ENCODE data around the gene TET2. TPM values are rescaled to one million over a fixed set of nuclear protein-coding genes. Genes with fewer than 3 reads are reported as not detected.
A peak's percentile ranks its signal among the peaks of the same experiment; 100 is the strongest.

Gene TET2
- total and polyA plus RNA-seq, 2 of the 4 experiments (the other 2 are of a cell fraction) = 5.6 to 25.3 TPM

DNA sequence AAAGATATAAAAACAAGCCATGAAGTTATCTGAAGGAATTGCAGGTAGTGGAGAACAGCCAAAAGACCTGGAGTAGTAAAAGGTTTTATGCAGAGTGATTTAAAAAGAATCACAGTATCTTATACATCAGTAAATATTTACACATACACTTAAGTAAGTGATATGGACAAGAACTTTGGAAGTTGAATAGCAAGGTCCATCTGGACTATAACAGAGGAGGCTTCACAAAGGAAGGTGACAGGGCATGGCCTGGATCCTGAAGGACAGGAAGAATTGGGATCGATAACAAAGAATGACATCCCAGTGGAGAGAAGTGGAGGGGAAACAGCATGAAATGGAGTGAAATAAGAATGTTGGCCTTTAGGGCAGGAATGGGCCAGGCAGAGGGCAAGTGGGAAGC, 46.2 kb downstream of the TET2 start:
- peaks cover 17 to 34% of the 10 kb centered on the region in 2 experiments for H3K79me1 ChIP-seq (ENCODE audit: low read depth in 1 of 2, low read length in 2 of 2)
- H3K36me3 ChIP-seq (ENCODE audit: control insufficient read depth, insufficient read depth, low read length) = peaks cover 5% of the 10 kb centered on the region
- in situ Hi-C loops (cut with MboI; ENCODE audit: low sequenced_read_pairs) = no loop called here
- H3K14ac ChIP-seq (replicated peaks; ENCODE audit: low read depth, low read length) = 0 out of 2 replicates have a peak overlapping the region, but pooled peaks have one; percentile 9
- H2AK9ac ChIP-seq (replicated peaks; ENCODE audit: low read depth, low read length, poor library complexity) = no peak overlapping the region
- TF ChIP-seq MXI1 (IDR thresholded peaks at IDR 0.05; ENCODE audit: borderline replicate concordance, low read depth, low read length) = no peak
- no peak for TF ChIP-seq NFE2L2 (IDR thresholded peaks at IDR 0.05; ENCODE audit: low read depth, low read length)
- TF ChIP-seq RAD21 (IDR thresholded peaks at IDR 0.05; ENCODE audit: low read length) = no peak
- TF ChIP-seq, protein P1, sequence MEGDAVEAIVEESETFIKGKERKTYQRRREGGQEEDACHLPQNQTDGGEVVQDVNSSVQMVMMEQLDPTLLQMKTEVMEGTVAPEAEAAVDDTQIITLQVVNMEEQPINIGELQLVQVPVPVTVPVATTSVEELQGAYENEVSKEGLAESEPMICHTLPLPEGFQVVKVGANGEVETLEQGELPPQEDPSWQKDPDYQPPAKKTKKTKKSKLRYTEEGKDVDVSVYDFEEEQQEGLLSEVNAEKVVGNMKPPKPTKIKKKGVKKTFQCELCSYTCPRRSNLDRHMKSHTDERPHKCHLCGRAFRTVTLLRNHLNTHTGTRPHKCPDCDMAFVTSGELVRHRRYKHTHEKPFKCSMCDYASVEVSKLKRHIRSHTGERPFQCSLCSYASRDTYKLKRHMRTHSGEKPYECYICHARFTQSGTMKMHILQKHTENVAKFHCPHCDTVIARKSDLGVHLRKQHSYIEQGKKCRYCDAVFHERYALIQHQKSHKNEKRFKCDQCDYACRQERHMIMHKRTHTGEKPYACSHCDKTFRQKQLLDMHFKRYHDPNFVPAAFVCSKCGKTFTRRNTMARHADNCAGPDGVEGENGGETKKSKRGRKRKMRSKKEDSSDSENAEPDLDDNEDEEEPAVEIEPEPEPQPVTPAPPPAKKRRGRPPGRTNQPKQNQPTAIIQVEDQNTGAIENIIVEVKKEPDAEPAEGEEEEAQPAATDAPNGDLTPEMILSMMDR (conservative IDR thresholded peaks at IDR 0.05; ENCODE audit: low read depth, low read length) = no peak
- TF ChIP-seq, protein P2, sequence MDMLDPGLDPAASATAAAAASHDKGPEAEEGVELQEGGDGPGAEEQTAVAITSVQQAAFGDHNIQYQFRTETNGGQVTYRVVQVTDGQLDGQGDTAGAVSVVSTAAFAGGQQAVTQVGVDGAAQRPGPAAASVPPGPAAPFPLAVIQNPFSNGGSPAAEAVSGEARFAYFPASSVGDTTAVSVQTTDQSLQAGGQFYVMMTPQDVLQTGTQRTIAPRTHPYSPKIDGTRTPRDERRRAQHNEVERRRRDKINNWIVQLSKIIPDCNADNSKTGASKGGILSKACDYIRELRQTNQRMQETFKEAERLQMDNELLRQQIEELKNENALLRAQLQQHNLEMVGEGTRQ (IDR thresholded peaks at IDR 0.05; ENCODE audit: low read depth, low read length) = no peak
- no peak for TF ChIP-seq FOS (IDR thresholded peaks at IDR 0.05; ENCODE audit: low read depth, low read length)
- TF ChIP-seq CEBPB (IDR thresholded peaks at IDR 0.05; ENCODE audit: low read depth, low read length) = no peak
- no peak for TF ChIP-seq MAFK (IDR thresholded peaks at IDR 0.05; ENCODE audit: low read depth, low read length)
- TF ChIP-seq POLR2A (IDR thresholded peaks at IDR 0.05; ENCODE audit: low read depth, low read length) = no peak
- TF ChIP-seq BHLHE40 (IDR thresholded peaks at IDR 0.05; ENCODE audit: low read depth, low read length) = no peak
- TF ChIP-seq, protein P3, sequence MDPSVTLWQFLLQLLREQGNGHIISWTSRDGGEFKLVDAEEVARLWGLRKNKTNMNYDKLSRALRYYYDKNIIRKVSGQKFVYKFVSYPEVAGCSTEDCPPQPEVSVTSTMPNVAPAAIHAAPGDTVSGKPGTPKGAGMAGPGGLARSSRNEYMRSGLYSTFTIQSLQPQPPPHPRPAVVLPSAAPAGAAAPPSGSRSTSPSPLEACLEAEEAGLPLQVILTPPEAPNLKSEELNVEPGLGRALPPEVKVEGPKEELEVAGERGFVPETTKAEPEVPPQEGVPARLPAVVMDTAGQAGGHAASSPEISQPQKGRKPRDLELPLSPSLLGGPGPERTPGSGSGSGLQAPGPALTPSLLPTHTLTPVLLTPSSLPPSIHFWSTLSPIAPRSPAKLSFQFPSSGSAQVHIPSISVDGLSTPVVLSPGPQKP (IDR thresholded peaks at IDR 0.05; ENCODE audit: borderline replicate concordance, low read depth, low read length) = no peak
- no peak for TF ChIP-seq RFX5 (IDR thresholded peaks at IDR 0.05; ENCODE audit: low read depth, low read length)
- TF ChIP-seq MAZ (IDR thresholded peaks at IDR 0.05; ENCODE audit: borderline replicate concordance, low read depth, low read length) = no peak
- TF ChIP-seq SMC3 (IDR thresholded peaks at IDR 0.05; ENCODE audit: low read depth, low read length) = no peak
- TF ChIP-seq CHD1 (IDR thresholded peaks at IDR 0.05; ENCODE audit: low read depth, low read length) = no peak
- H3K4ac ChIP-seq (ENCODE audit: low read depth, low read length) = 0 out of 2 replicates have a peak overlapping the region, but pooled peaks have one; percentile 54
- H3K9me3 ChIP-seq (ENCODE audit: control insufficient read depth, insufficient read depth, low read length) = no peaks in the 10 kb centered on the region
- CTCF ChIA-PET = no interaction called here
- H3K9me1 ChIP-seq (ENCODE audit: insufficient read depth, low read length) = peaks cover 3% of the 10 kb centered on the region; the same call in 1 of the 2 replicates
- no peaks in the 10 kb centered on the region for H3K27me3 ChIP-seq (ENCODE audit: control insufficient read depth, insufficient read depth, low read length)
- no peak overlapping the region for H3K56ac ChIP-seq (ENCODE audit: extremely low read depth, insufficient read depth, low read length)
- DNase-seq (no peak), ATAC-seq (ENCODE audit: low read depth) (no peak)
- POLR2A ChIA-PET (ENCODE audit: unreplicated experiment) = no interaction called here
- peak overlapping the region; percentile 47 for H4K91ac ChIP-seq (ENCODE audit: insufficient read depth, low read depth, low read length)
- H3K9ac ChIP-seq (ENCODE audit: low read depth, low read length) = no peak overlapping the region
- H2BK5ac ChIP-seq (ENCODE audit: low read depth, low read length, poor library complexity, severe bottlenecking) = peak overlapping the region; percentile 49
- H3K4me3 ChIP-seq (ENCODE audit: insufficient read depth, low read depth, low read length) = no peak overlapping the region
- H3K27ac ChIP-seq (ENCODE audit: insufficient read depth, low read length) = no peak overlapping the region
- H3K18ac ChIP-seq (ENCODE audit: low read depth, low read length) = no peak overlapping the region; the same call in 1 of the 2 replicates
- no peak overlapping the region for H4K5ac ChIP-seq (ENCODE audit: low read depth, low read length)
- no peak overlapping the region for H2AFZ ChIP-seq (replicated peaks; ENCODE audit: low read length, poor library complexity)
- H3K4me2 ChIP-seq (ENCODE audit: low read depth, low read length) = no peak overlapping the region
- peak overlapping the region; percentile 80 for H2AK5ac ChIP-seq (ENCODE audit: low read depth, low read length)
- peak overlapping the region; percentile 64; the same call in 1 of the 2 replicates for H3K23ac ChIP-seq (ENCODE audit: low read depth, low read length)
- dilution Hi-C loops (cut with HindIII; ENCODE audit: low sequenced_read_pairs, unreplicated experiment) = no loop called here
- no TSS peak for BruUV-seq (replicated peaks)
- peaks cover 8% of the 10 kb centered on the region for H3K4me1 ChIP-seq (ENCODE audit: control insufficient read depth, insufficient read depth, low read length)
- H2BK20ac ChIP-seq (ENCODE audit: low read depth, low read length) = peak overlapping the region; percentile 39; the same call in 1 of the 2 replicates
- peak overlapping the region; percentile 47 for H2BK120ac ChIP-seq (ENCODE audit: low read depth, low read length)
- no peak overlapping the region for H4K8ac ChIP-seq (ENCODE audit: low read depth in 2 of 2, low read length in 2 of 2)
- intact Hi-C loops (cut with micrococcal nuclease) = loop anchor here (5.0 kb wide), 1 partner anchor 46 kb away; the partner anchor contains the start of gene TET2
- H4K20me1 ChIP-seq (ENCODE audit: insufficient read depth, low read length) = no peaks in the 10 kb centered on the region
- H2BK15ac ChIP-seq (ENCODE audit: low read depth, low read length) = 0 out of 3 replicates have a peak overlapping the region, but pooled peaks have one; percentile 62
- WGBS, 2 experiments (ENCODE audit: extremely low coverage in 2 of 2, insufficient read length in 1 of 2) = 100% methylated on average over 1 of the region's 1 CpG; no CpG with 5 or more reads in 1 of the 2 experiments
